Testis (tissue), 3 donors: ENCODE results near the gene AGRN. TPM values are rescaled to one million over a fixed set of nuclear protein-coding genes. Genes with fewer than 3 reads are reported as not detected.

Experiments
- DNase-seq: peaks from one replicate; pipeline ENCODE4 v3.0.0-alpha.2; 2019
- H3K27ac ChIP-seq, 2 donors: fragments of 200-600 bp; sonication (generic); one replicate each; pipeline ENCODE4 v1.5.1; 2019
- H3K27me3 ChIP-seq: fragments of 200-600 bp; sonication (generic); one replicate; pipeline ENCODE4 v1.5.1; 2019
- H3K36me3 ChIP-seq: fragments of 200-600 bp; sonication (generic); one replicate; pipeline ENCODE4 v1.5.1; 2017; ENCODE audit warnings: low read depth; ENCODE audit errors: missing control alignments
- H3K4me1 ChIP-seq: fragments of 200-600 bp; sonication (generic); one replicate; pipeline ENCODE4 v1.5.1; 2019
- H3K4me3 ChIP-seq, 2 donors: fragments of 200-600 bp; sonication (generic); one replicate each; pipeline ENCODE4 v1.5.1; 2017 to 2019
- H3K9me3 ChIP-seq: fragments of 200-600 bp; sonication (generic); one replicate; pipeline ENCODE4 v1.5.1; 2017
- POLR2A ChIP-seq: fragments of 450-650 bp; IDR thresholded peaks from one replicate; pipeline ENCODE4 v1.6.1; 2017; ENCODE audit warnings: antibody characterized with exemption, mild to moderate bottlenecking, moderate library complexity
- WGBS, 2 donors: methylation state at CpG; one replicate each; pipeline ENCODE4 v1.1.5; 2018; 5-methylcytosine and 5-hydroxymethylcytosine counted together
- intact Hi-C: fragments of 100-400 bp; cut with DNase I; formaldehyde crosslinking; loops from one replicate; pipeline ENCODE4 v1.15.1; 2023; ENCODE audit warnings: low total_unique reads
- polyA plus RNA-seq: library from polyadenylated mRNA; stranded (reverse); fragments of 350-450 nt; fragmentation: Illumina TruSeq; extraction: RNeasy Lipid Tissue Mini Kit (QIAGEN cat#74804); gene quantifications from one replicate; pipeline ENCODE4 v1.2.3, GENCODE V29; 2014; ENCODE audit warnings: low read depth, low replicate concordance; ENCODE audit not compliant: insufficient read depth
- total RNA-seq, 2 donors: library from RNA; depleted of rRNA; stranded (reverse); fragments of >200 nt; gene quantifications; one replicate each; pipeline ENCODE4 v1.2.3, GENCODE V29; 2016
- TF ChIP-seq, protein P1 (sequence below), 3 experiments: fragments of 450-650 bp in 2 of 3; fragments of 200-600 bp in 1 of 3; sonication (generic) in 1 of 3; IDR thresholded peaks; one replicate each; pipeline ENCODE4 v1.5.1; 2016 to 2019; ENCODE audit warnings: antibody characterized with exemption in 3 of 3, mild to moderate bottlenecking in 2 of 3, moderate library complexity in 1 of 3

AGRN gene
- total and polyA plus RNA-seq, 3 donors from 2014 or later: 48.9 to 108 (median 99.4) TPM

DNA sequence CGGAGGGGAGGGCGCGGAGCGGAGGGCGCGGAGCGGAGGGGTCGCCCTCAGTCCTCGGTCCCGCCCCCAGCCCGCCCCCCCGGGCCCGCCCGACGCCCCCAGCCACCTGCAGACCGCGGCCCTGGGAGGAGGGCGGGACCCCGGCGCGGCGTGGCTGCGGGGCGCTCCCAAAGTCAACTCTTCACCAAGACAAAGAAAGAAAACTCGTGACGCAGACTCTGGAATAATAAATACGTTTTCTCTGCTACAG, 21.2 kb upstream of the AGRN start:
- DNase-seq: no peak
- WGBS, 2 donors: 0 to 1% methylated on average over 3 to 25 of the region's 27 CpGs
- Histone ChIP-seq H3K36me3 (no peaks in the 10 kb centered on the region), H3K9me3 (no peaks in the 10 kb centered on the region), H3K27me3 (no peaks in the 10 kb centered on the region), H3K4me3 (peak overlapping the region; percentile 51 to 56), H3K27ac (peak overlapping the region in 1 of 2 donors; percentile 89), H3K4me1 (peaks cover 6% of the 10 kb centered on the region)
- intact Hi-C loops: no loop called here
- TF ChIP-seq, protein P1, sequence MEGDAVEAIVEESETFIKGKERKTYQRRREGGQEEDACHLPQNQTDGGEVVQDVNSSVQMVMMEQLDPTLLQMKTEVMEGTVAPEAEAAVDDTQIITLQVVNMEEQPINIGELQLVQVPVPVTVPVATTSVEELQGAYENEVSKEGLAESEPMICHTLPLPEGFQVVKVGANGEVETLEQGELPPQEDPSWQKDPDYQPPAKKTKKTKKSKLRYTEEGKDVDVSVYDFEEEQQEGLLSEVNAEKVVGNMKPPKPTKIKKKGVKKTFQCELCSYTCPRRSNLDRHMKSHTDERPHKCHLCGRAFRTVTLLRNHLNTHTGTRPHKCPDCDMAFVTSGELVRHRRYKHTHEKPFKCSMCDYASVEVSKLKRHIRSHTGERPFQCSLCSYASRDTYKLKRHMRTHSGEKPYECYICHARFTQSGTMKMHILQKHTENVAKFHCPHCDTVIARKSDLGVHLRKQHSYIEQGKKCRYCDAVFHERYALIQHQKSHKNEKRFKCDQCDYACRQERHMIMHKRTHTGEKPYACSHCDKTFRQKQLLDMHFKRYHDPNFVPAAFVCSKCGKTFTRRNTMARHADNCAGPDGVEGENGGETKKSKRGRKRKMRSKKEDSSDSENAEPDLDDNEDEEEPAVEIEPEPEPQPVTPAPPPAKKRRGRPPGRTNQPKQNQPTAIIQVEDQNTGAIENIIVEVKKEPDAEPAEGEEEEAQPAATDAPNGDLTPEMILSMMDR (IDR thresholded peaks at IDR 0.05): no peak
- TF ChIP-seq POLR2A: no peak

DNA sequence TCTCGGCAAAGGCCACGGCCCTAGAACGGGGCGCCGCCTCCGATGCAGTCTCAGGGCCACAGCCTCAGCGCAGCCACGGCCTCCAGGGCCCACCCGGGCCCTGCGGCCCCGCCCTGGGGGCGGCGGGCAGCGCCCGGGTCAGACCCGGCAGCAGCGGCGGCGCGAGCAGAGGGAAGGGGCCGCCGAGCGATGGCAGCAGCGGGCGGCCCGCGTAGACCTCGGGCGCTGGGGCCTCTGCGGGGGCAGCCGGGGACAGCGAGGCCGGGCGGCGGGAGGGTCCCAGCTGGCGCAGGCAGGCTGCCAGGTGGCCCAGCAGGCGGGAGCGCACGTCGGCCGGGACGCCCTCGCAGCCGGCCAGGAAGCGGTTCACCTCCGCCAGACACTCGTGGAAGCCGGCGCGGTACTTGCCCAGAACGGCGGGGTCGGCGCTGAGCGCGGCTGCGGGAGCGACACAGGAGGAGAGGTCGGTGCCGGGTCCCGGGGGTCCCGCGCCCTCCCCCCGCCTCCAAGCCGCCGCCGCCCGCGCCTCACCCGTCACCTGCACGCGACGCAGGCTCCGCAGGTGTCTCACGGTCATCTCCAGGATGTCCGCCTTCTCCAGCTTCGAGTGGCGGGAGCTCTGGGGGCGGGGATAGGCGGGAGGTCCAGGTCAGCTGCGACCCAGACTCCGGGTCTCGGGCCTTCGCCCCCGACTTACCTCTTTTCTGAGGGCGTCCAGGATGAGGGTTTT, 20.8 kb upstream of the AGRN start:
- intact Hi-C loops: no loop called here
- Histone ChIP-seq H3K4me3 (peak overlapping the region; percentile 51 to 56), H3K27me3 (no peaks in the 10 kb centered on the region), H3K4me1 (peaks cover 6% of the 10 kb centered on the region), H3K27ac (peak overlapping the region; percentile 50 to 89), H3K9me3 (no peaks in the 10 kb centered on the region), H3K36me3 (no peaks in the 10 kb centered on the region)
- DNase-seq: no peak
- WGBS, 2 donors: 0% methylated on average over 53 to 60 of the region's 86 CpGs
- TF ChIP-seq, protein P1 (IDR thresholded peaks at IDR 0.05): no peak
- no peak for TF ChIP-seq POLR2A

DNA sequence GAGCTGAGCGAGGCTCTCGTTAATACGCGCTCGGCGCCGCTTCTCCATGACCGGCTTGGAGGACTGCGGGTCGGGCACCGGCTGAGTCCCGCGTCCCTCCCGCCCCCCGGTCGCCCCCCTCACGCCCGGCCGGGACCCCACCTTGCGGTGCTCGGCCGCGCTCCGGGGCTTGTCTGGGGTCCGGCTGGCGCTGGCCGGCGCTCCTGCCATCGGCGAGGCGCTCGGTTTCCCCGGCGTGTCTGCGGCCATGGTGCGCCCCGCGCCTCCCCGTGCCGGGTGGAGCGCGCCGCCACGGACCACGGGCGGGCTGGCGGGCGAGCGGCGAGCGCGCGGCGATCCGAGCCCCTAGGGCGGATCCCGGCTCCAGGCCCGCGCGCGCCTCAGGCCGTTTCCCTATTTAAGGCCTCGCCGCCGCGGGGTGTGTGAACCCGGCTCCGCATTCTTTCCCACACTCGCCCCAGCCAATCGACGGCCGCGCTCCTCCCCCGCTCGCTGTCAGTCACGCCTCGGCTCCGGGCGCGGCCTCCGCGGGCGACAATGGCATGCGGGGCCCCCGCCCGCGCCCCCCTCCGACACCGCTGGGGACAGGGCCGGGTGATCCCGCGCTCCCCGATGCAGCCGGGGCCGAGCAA, 20.1 kb upstream of the AGRN start, which contains the start of gene HES4:
TSS of gene HES4 (minus strand) at position 373 of the 632 bp plus-strand sequence. CDS start at position 249, 124 bp downstream.
- Histone ChIP-seq H3K36me3 (no peaks in the 10 kb centered on the region), H3K4me3 (peak within 1 kb of the TSS; percentile 56 to 64), H3K4me1 (peaks cover 12% of the 10 kb centered on the region), H3K27me3 (no peaks in the 10 kb centered on the region), H3K27ac (peak within 1 kb of the TSS; percentile 87 to 89), H3K9me3 (no peaks in the 10 kb centered on the region)
- TF ChIP-seq, protein P1 (IDR thresholded peaks at IDR 0.05): no peak
- TF ChIP-seq POLR2A: no peak
- WGBS, 2 donors: 0 to 3% methylated on average over 6 to 87 of the region's 95 CpGs
- intact Hi-C loops: loop anchor here (10.0 kb wide), 1 partner anchor 65 kb away; no protein-coding TSS in a partner anchor
- DNase-seq: peak; percentile 90

DNA sequence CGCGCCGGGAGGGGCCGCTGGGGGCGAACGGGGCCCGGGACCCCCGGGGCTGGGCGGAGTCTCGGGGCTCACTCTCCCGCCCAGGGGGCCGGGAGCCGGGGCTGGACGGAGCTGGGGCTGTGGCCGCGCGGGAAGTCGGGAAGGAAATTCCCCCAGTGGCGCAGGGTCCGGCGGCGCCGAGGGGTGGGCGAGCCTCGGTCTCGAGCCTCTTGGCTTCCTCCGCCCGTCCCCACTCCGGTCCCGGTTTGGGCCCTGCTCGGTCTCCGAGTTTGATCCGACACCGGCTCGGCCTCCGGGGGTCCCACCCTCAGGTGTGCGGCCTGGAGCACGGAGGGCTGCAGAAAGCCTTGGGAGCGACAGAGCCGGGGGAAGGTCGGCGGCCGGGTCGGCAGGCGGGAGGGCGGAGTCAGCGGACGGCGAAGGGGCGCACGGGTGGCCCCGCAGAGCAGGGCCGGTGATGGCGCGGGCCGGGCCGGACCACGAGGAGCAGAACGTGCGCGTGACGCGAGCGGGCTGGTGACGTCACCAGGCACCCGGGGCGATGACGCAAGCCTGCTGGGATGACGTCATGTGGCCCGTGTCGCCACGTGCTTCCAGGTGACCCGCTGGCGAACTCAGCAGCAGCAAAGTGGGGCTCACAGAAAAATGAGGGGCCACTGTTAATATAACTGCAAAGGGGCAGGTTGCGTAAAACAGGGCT, 19.4 kb upstream of the AGRN start:
- TF ChIP-seq POLR2A: no peak
- TF ChIP-seq, protein P1 (IDR thresholded peaks at IDR 0.05): no peak
- Histone ChIP-seq H3K27ac (peak overlapping the region; percentile 87 to 89), H3K27me3 (no peaks in the 10 kb centered on the region), H3K4me3 (peak overlapping the region; percentile 56 to 64), H3K36me3 (no peaks in the 10 kb centered on the region), H3K4me1 (peaks cover 19% of the 10 kb centered on the region), H3K9me3 (no peaks in the 10 kb centered on the region)
- peak; percentile 70 for DNase-seq
- intact Hi-C loops: loop anchor here (10.0 kb wide), 1 partner anchor 64 kb away; no protein-coding TSS in a partner anchor
- 0 to 1% methylated on average over 11 to 31 of the region's 75 CpGs for WGBS, 2 donors
